Thyroid gland (tissue), 4 donors: ENCODE results near the gene IL25. TPM values are rescaled to one million over a fixed set of nuclear protein-coding genes. Genes with fewer than 3 reads are reported as not detected.
"Not testable (repeated sequence)": the region's sequence is repeated elsewhere in the genome, so short reads cannot be mapped to it uniquely, and the experiment has no call there.

Experiments
- DNase-seq, 2 donors: peaks; one replicate each; pipeline ENCODE4 v3.0.0-alpha.2; 2019
- H3K27ac ChIP-seq, 3 donors: fragments of 200-600 bp; sonication (generic); 1 replicate in 2 of 3; 2 replicates in 1 of 3; pipeline ENCODE4 v1.5.1; 2016 to 2019; ENCODE audit warnings: mild to moderate bottlenecking in 1 of 3, moderate library complexity in 1 of 3
- H3K27me3 ChIP-seq: fragments of 200-600 bp; sonication (generic); one replicate; pipeline ENCODE4 v1.5.1; 2019
- H3K36me3 ChIP-seq, 2 donors: fragments of 200-600 bp; sonication (generic); one replicate each; pipeline ENCODE4 v1.5.1; 2016 to 2019
- H3K4me1 ChIP-seq, 2 donors: fragments of 200-600 bp; sonication (generic); one replicate each; pipeline ENCODE4 v1.5.1; 2017 to 2019
- H3K4me3 ChIP-seq, 3 donors: fragments of 200-600 bp; sonication (generic); replicated peaks in 1 of 3; 1 replicate in 2 of 3; 2 replicates in 1 of 3; pipeline ENCODE4 v1.5.1; 2016; ENCODE audit warnings: mild to moderate bottlenecking in 1 of 3
- H3K9me3 ChIP-seq: fragments of 200-600 bp; sonication (generic); one replicate; pipeline ENCODE4 v1.5.1; 2017
- CTCF ChIP-seq, 6 experiments: fragments of 200-600 bp in 3 of 6; fragments of 450-650 bp in 3 of 6; sonication (generic) in 3 of 6; IDR thresholded peaks; one replicate each; pipeline ENCODE4 v1.5.1; 2016 to 2019; ENCODE audit warnings: antibody characterized with exemption in 6 of 6, mild to moderate bottlenecking in 2 of 6, inconsistent platforms in 1 of 6, moderate library complexity in 1 of 6
- POLR2A ChIP-seq, 2 donors: fragments of 450-650 bp; IDR thresholded peaks; one replicate each; pipeline ENCODE4 v1.6.1; 2017; ENCODE audit warnings: antibody characterized with exemption in 2 of 2, mild to moderate bottlenecking in 2 of 2, moderate library complexity in 1 of 2
- WGBS, 2 donors: methylation state at CpG; one replicate each; pipeline ENCODE4 v1.1.5; 2017; 5-methylcytosine and 5-hydroxymethylcytosine counted together
- intact Hi-C: fragments of 100-400 bp; cut with DNase I; formaldehyde crosslinking; loops from one replicate; pipeline ENCODE4 v1.15.1; 2023
- total RNA-seq, 4 donors: library from RNA; depleted of rRNA; stranded (reverse); fragments of >200 nt; gene quantifications; one replicate each; pipeline ENCODE4 v1.2.3, GENCODE V29; 2016

Gene IL25
- total RNA-seq, 4 donors from 2014 or later, result not detected

- H3K36me3 ChIP-seq, result no peaks in the 10 kb centered on the region
- H3K27ac ChIP-seq, result no peak overlapping the region
- no peaks in the 10 kb centered on the region for H3K27me3 ChIP-seq
- intact Hi-C loops, result loop anchor here (10.0 kb wide), 1 partner anchor 275 kb away; the partner anchor contains the start of gene CEBPE
- DNase-seq, result no peak
- TF ChIP-seq CTCF (IDR thresholded peaks at IDR 0.05) (no peak), POLR2A (IDR thresholded peaks at IDR 0.05) (no peak)
- 70 to 74% methylated on average over 10 to 12 of the region's 12 CpGs for WGBS, 2 donors
- no peak overlapping the region for H3K4me3 ChIP-seq
- no peaks in the 10 kb centered on the region for H3K4me1 ChIP-seq
- no peaks in the 10 kb centered on the region for H3K9me3 ChIP-seq
Observed at GRCh38 chr14:23389396-23389795, 16.8 kb downstream of the IL25 start.

GRCh38 chr14:23389871-23390270 is 17.3 kb downstream of the IL25 start:
- not testable (repeated sequence) for DNase-seq, H3K4me3 ChIP-seq, H3K4me1 ChIP-seq, H3K36me3 ChIP-seq, H3K9me3 ChIP-seq, H3K27me3 ChIP-seq, H3K27ac ChIP-seq
- intact Hi-C loops, result loop anchor here (10.0 kb wide), 1 partner anchor 275 kb away; the partner anchor contains the start of gene CEBPE
- 84 to 92% methylated on average over 5 to 6 of the region's 19 CpGs for WGBS, 2 donors

GRCh38 chr14:23392613-23393012 is 20.0 kb downstream of the IL25 start:
- 73 to 83% methylated on average over 7 of the region's 7 CpGs for WGBS, 2 donors

GRCh38 chr14:23396126-23396525 is 23.5 kb downstream of the IL25 start:
- no peaks in the 10 kb centered on the region for H3K36me3 ChIP-seq
- no peaks in the 10 kb centered on the region for H3K9me3 ChIP-seq
- TF ChIP-seq CTCF (IDR thresholded peaks at IDR 0.05) (no peak), POLR2A (IDR thresholded peaks at IDR 0.05) (no peak)
- DNase-seq, result no peak
- no peaks in the 10 kb centered on the region for H3K4me1 ChIP-seq
- 88 to 94% methylated on average over 10 of the region's 10 CpGs for WGBS, 2 donors
- H3K27ac ChIP-seq, result no peak overlapping the region
- no peaks in the 10 kb centered on the region for H3K27me3 ChIP-seq
- no peak overlapping the region for H3K4me3 ChIP-seq
- intact Hi-C loops, result no loop called here

More at GRCh38 chr14:23392613-23393012, 20.0 kb downstream of the IL25 start:
- TF ChIP-seq CTCF (IDR thresholded peaks at IDR 0.05), result no peak
- Histone ChIP-seq H3K9me3 (no peaks in the 10 kb centered on the region), H3K27me3 (no peaks in the 10 kb centered on the region), H3K4me3 (no peak overlapping the region), H3K4me1 (no peaks in the 10 kb centered on the region), H3K36me3 (no peaks in the 10 kb centered on the region), H3K27ac (no peak overlapping the region)
- intact Hi-C loops, result no loop called here
- no peak for DNase-seq

GRCh38 chr14:23396781-23397407 is 24.3 kb downstream of the IL25 start:
- Histone ChIP-seq H3K4me3 (no peak overlapping the region), H3K27ac (no peak overlapping the region), H3K36me3 (no peaks in the 10 kb centered on the region), H3K27me3 (no peaks in the 10 kb centered on the region), H3K9me3 (no peaks in the 10 kb centered on the region), H3K4me1 (no peaks in the 10 kb centered on the region)
- TF ChIP-seq CTCF (IDR thresholded peaks at IDR 0.05), result no peak
- TF ChIP-seq POLR2A (IDR thresholded peaks at IDR 0.05), result no peak
- 89 to 93% methylated on average over 7 to 10 of the region's 10 CpGs for WGBS, 2 donors
- DNase-seq, result no peak
- intact Hi-C loops, result no loop called here
